Activated T-cell treated with anti-CD3 and anti-CD28 coated beads, Interleukin-2, amount 50 U/mL, for 4 hours (primary cell): Measurements from ENCODE around the gene FBLN2. TPM values are rescaled to one million over a fixed set of nuclear protein-coding genes. Genes with fewer than 3 reads are reported as not detected.
A peak's percentile ranks its signal among the peaks of the same experiment; 100 is the strongest.

ENCODE experiments used
- ATAC-seq, 2 donors: fragments of 200-7000 bp; cut with Tn5 transposase; one replicate each; pipeline ENCODE4 v1.10.0; 2021
- DNase-seq: peaks from one replicate; pipeline ENCODE4 v3.0.0-alpha.2; 2020
- H3K27me3 Mint-ChIP-seq: one replicate; pipeline ENCODE4 v1.8.0; 2021; ENCODE audit warnings: low read depth, mixed read lengths
- H3K36me3 Mint-ChIP-seq: one replicate; pipeline ENCODE4 v1.8.0; 2022; ENCODE audit warnings: mixed read lengths; ENCODE audit not compliant: insufficient read depth
- H3K4me1 Mint-ChIP-seq: one replicate; pipeline ENCODE4 v1.8.0; 2021; ENCODE audit warnings: low read depth, mixed read lengths
- H3K4me3 Mint-ChIP-seq: one replicate; pipeline ENCODE4 v1.8.0; 2021; ENCODE audit warnings: mild to moderate bottlenecking, moderate library complexity, mixed read lengths
- H3K9me3 Mint-ChIP-seq: one replicate; pipeline ENCODE4 v1.8.0; 2021; ENCODE audit warnings: mixed read lengths
- total RNA-seq, 3 donors: library from RNA; stranded (reverse); gene quantifications; one replicate each; pipeline ENCODE4 v1.2.1, GENCODE V29; 2021

FBLN2 gene
- total RNA-seq, 3 donors from 2014 or later = 0.16 to 0.63 (median 0.16) TPM

DNA sequence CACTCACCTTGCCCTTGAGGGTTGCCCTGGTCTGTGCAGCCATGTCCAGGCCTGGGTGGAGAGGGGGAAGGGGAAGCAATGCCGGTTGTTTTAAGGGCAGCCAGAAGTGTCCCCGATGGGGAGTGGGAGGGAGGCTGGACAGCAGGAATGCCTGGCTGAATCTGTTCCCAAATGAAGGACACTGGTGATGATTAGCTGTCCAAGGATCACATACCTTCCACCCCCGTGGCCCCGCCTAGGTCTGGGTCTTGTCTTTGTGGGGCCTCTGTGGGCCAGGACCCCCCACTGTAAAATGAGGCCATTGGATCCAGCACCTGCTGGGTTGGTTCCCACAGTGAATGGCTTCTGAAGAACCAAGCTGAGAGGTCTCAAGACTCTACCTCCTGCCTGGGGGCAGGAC is 71.4 kb downstream of the FBLN2 start:
- H3K27me3 Mint-ChIP-seq = peaks cover 2% of the 10 kb centered on the region
- H3K4me1 Mint-ChIP-seq = peaks cover 3% of the 10 kb centered on the region
- H3K9me3 Mint-ChIP-seq = no peaks in the 10 kb centered on the region
- no peak overlapping the region for H3K4me3 Mint-ChIP-seq
- no peak for DNase-seq
- no peaks in the 10 kb centered on the region for H3K36me3 Mint-ChIP-seq
- no peak for ATAC-seq

DNA sequence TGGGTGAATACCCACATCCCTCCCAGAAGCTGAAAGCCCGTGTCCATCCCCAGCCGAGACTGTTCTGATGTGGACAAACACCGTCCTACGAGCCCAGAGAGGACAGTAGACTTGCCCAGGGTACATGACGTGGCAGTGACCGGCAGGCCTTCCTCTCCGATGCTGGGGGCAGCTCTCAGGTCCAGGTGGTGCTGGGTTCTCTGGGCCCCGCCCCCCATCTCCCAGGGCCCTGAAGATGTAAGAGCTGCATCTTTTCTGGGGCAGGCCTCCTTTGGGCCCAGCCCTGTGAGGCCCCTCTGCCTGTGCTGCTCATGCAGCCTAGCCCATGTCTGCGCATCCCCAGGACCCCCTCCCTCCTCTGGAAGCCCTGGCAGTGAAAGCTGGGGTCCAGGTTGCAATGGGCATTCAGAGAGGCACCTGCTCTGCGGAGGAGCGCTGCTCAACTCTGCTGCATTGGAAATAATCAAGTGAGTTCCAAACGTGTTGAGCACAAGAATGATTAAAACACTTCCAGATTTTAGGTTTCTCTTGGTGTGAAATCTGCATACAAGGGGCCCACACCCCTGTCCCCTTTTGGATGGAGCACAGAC is 71.9 kb downstream of the FBLN2 start:
- Mint-ChIP-seq H3K4me1 (peaks cover 3% of the 10 kb centered on the region), H3K4me3 (no peak overlapping the region), H3K36me3 (no peaks in the 10 kb centered on the region), H3K9me3 (no peaks in the 10 kb centered on the region), H3K27me3 (peaks cover 2% of the 10 kb centered on the region)
- DNase-seq (no peak), ATAC-seq (no peak)

DNA sequence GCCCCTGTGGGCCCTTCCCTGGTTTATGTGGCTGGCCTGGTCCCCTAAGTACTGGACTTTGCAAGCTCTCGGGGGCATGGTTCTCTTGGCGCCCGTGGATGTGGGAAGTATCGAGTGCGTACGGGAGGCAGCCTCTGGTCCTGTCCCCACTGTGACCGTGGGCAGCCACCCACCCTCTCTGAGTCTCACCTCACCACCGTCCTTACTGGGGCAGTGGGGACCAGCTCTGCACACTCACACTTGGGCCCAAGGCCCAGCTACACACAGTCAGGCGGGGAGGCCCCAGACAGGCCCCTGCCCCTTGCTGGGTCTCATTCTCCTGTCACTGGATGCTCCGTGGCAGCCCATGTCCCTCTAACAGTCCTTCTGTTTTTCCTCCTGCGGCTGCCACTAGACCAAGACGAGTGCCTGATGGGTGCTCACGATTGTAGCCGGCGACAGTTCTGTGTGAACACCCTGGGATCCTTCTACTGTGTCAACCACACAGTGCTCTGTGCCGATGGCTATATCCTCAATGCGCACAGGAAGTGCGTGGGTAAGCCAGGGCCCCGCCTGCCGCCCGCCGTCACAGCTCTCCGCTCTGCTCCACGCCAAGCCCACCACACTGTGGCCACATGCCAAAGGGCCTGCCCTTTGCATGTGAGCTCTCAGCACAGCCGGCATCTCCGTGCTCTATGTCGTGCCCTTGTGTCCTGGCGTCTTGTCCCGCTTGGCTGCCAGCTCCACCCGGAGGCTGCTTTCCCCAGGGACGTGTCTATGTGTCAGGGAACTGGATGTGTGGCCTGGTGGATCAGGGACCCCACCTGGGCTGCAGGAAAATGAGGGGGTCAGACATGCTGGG is 72.7 kb downstream of the FBLN2 start:
- H3K36me3 Mint-ChIP-seq = no peaks in the 10 kb centered on the region
- H3K4me1 Mint-ChIP-seq = peaks cover 3% of the 10 kb centered on the region
- peak overlapping the region; percentile 69 for H3K4me3 Mint-ChIP-seq
- ATAC-seq (peak; percentile 72 to 81), DNase-seq (no peak)
- H3K27me3 Mint-ChIP-seq = peaks cover 2% of the 10 kb centered on the region
- H3K9me3 Mint-ChIP-seq = no peaks in the 10 kb centered on the region

- Mint-ChIP-seq H3K36me3 (no peaks in the 10 kb centered on the region), H3K9me3 (no peaks in the 10 kb centered on the region), H3K27me3 (peaks cover 2% of the 10 kb centered on the region), H3K4me1 (peaks cover 3% of the 10 kb centered on the region), H3K4me3 (no peak overlapping the region)
- no peak for DNase-seq
- no peak for ATAC-seq
These were observed 73.4 kb downstream of the FBLN2 start for GRCh38 chr3:13622356-13622755.

DNA sequence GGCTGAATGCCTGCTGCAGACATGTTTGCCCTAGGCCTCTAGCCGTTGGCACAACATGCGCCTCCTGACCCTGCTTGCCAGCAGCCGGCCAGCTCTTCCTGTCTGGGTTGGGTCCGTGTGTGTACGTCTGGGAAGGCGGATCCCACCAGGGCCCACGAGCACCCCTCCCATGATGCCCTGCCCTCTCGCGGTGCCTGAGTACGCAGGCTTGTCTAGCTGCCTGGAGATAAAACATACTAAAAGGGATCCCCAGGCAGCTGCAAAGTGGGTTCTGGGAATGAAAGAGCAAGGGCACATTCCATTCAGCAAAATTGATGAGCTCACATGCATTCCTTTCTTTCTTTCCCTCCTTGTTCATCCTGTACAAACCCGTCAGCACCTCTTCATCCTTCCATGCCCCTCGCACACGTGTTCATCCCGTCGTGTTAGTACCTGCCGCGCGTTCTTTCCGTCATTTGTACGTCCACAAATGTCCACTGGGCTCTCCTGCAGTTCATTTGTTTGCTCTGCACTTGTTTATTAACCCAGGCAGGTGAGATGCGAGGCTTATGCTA is 74.3 kb downstream of the FBLN2 start:
- Mint-ChIP-seq H3K4me1 (peaks cover 3% of the 10 kb centered on the region), H3K9me3 (no peaks in the 10 kb centered on the region), H3K36me3 (no peaks in the 10 kb centered on the region), H3K27me3 (peaks cover 2% of the 10 kb centered on the region), H3K4me3 (no peak overlapping the region)
- no peak for ATAC-seq
- DNase-seq = no peak

- no peaks in the 10 kb centered on the region for H3K36me3 Mint-ChIP-seq
- H3K4me3 Mint-ChIP-seq = no peak overlapping the region
- DNase-seq = no peak
- H3K27me3 Mint-ChIP-seq = peaks cover 2% of the 10 kb centered on the region
- H3K9me3 Mint-ChIP-seq = no peaks in the 10 kb centered on the region
- H3K4me1 Mint-ChIP-seq = peaks cover 3% of the 10 kb centered on the region
- no peak for ATAC-seq
These were observed 75.1 kb downstream of the FBLN2 start for GRCh38 chr3:13624021-13624420.

DNA sequence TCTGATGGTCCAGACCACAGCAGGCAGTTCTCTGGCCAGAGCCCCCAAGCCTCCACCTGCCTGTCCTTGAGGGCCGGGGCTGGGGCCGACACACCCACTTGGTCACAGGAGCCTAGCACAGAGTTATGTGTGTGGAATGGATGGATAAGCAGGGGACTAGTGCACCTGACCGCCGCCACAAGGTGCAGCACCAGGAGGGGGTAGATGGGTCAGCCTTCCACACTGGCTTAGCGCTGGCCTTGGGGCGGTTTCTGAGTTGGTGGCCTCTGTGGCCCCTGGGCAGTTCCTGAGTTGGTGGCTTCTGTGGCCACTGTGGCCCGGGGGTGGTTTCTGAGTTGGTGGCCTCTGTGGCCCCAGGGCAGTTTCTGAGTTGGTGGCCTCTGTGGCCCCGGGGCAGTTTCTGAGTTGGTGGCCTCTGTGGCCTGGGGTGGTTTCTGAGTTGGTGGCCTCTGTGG is 75.8 kb downstream of the FBLN2 start:
- H3K4me1 Mint-ChIP-seq = peaks cover 3% of the 10 kb centered on the region
- no peak for ATAC-seq
- H3K27me3 Mint-ChIP-seq = peaks cover 2% of the 10 kb centered on the region
- DNase-seq = no peak
- H3K9me3 Mint-ChIP-seq = no peaks in the 10 kb centered on the region
- no peak overlapping the region for H3K4me3 Mint-ChIP-seq
- H3K36me3 Mint-ChIP-seq = no peaks in the 10 kb centered on the region

DNA sequence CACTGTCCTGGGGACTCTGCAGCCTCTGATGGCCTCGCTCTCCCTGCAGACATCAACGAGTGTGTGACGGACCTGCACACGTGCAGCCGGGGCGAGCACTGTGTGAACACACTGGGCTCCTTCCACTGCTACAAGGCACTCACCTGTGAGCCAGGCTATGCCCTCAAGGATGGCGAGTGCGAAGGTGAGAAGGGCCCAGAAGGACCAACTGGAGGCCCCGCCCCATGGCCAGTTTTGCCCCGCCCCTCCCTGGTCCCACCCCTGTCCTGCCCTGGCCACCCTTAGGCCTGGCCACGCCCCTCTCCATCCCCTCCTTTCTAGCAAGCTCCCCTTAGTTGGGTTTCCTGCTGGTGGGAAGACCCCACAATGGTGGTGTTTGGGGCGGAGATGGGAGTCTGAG is 77.5 kb downstream of the FBLN2 start:
- H3K4me3 Mint-ChIP-seq = no peak overlapping the region
- ATAC-seq = no peak
- no peaks in the 10 kb centered on the region for H3K9me3 Mint-ChIP-seq

GRCh38 chr3:13626915-13627460 is 78.1 kb downstream of the FBLN2 start:
- H3K9me3 Mint-ChIP-seq = no peaks in the 10 kb centered on the region
- H3K27me3 Mint-ChIP-seq = peaks cover under 1% of the 10 kb centered on the region
- no peak for ATAC-seq
- H3K4me3 Mint-ChIP-seq = no peak overlapping the region
- no peaks in the 10 kb centered on the region for H3K4me1 Mint-ChIP-seq
- no peak for DNase-seq
- no peaks in the 10 kb centered on the region for H3K36me3 Mint-ChIP-seq

More for the DNA sequence above, 77.5 kb downstream of the FBLN2 start:
- H3K36me3 Mint-ChIP-seq = no peaks in the 10 kb centered on the region
- peaks cover 2% of the 10 kb centered on the region for H3K27me3 Mint-ChIP-seq
- no peak for DNase-seq
- peaks cover 3% of the 10 kb centered on the region for H3K4me1 Mint-ChIP-seq

DNA sequence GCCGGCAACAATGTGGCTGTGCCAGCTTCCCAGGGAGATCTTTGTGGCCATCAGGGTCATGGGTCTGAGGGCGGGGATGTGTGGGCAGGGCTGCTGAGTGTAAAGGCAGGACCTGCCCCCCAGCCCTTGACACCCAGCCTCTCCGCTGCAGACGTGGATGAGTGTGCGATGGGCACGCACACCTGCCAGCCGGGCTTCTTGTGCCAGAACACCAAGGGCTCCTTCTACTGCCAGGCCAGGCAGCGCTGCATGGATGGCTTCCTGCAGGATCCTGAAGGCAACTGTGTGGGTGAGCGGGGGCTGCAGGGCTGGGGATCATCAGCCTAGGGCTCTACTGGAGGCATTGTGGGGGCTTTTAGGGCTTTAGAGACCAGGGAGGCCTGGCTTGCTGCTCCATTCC is 78.8 kb downstream of the FBLN2 start:
- ATAC-seq (no peak), DNase-seq (no peak)
- H3K27me3 Mint-ChIP-seq = no peaks in the 10 kb centered on the region
- no peak overlapping the region for H3K4me3 Mint-ChIP-seq
- H3K4me1 Mint-ChIP-seq = no peaks in the 10 kb centered on the region
- no peaks in the 10 kb centered on the region for H3K9me3 Mint-ChIP-seq
- no peaks in the 10 kb centered on the region for H3K36me3 Mint-ChIP-seq

GRCh38 chr3:13628432-13628831 is 79.5 kb downstream of the FBLN2 start:
- no peaks in the 10 kb centered on the region for H3K27me3 Mint-ChIP-seq
- no peaks in the 10 kb centered on the region for H3K4me1 Mint-ChIP-seq
- H3K4me3 Mint-ChIP-seq = no peak overlapping the region
- H3K36me3 Mint-ChIP-seq = no peaks in the 10 kb centered on the region
- DNase-seq (no peak), ATAC-seq (no peak)
- no peaks in the 10 kb centered on the region for H3K9me3 Mint-ChIP-seq

- no peak overlapping the region for H3K4me3 Mint-ChIP-seq
- no peaks in the 10 kb centered on the region for H3K9me3 Mint-ChIP-seq
- ATAC-seq = no peak
- H3K4me1 Mint-ChIP-seq = no peaks in the 10 kb centered on the region
- no peaks in the 10 kb centered on the region for H3K27me3 Mint-ChIP-seq
- no peak for DNase-seq
- H3K36me3 Mint-ChIP-seq = no peaks in the 10 kb centered on the region
These were observed 80.1 kb downstream of the FBLN2 start for GRCh38 chr3:13628841-13629551.

DNA sequence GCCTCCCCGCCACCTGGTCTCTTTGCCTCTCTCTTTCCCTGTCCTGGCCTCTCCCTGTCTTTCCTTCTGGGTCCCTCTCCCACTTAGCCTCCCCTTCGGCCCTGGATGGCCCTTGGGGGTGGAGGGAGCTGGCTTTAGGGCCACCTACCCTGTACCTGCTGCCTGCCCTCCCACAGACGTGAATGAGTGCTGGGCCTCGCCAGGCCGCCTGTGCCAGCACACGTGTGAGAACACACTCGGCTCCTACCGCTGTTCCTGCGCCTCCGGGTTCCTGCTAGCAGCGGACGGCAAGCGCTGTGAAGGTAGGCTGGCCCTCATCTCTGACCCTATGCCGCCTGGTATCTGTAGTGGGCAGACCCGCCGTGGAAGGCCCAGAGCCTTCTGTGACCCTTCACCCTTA is 80.7 kb downstream of the FBLN2 start:
- Mint-ChIP-seq H3K4me3 (no peak overlapping the region), H3K27me3 (no peaks in the 10 kb centered on the region), H3K9me3 (no peaks in the 10 kb centered on the region), H3K36me3 (no peaks in the 10 kb centered on the region), H3K4me1 (no peaks in the 10 kb centered on the region)
- DNase-seq (no peak), ATAC-seq (no peak)

GRCh38 chr3:13631256-13631655 is 82.3 kb downstream of the FBLN2 start:
- Mint-ChIP-seq H3K36me3 (no peaks in the 10 kb centered on the region), H3K4me3 (no peak overlapping the region), H3K27me3 (peaks cover 7% of the 10 kb centered on the region), H3K4me1 (no peaks in the 10 kb centered on the region), H3K9me3 (no peaks in the 10 kb centered on the region)
- DNase-seq (no peak), ATAC-seq (no peak)
